H1 (cell line): ENCODE data around the gene MRPL41. TPM values are rescaled to one million over a fixed set of nuclear protein-coding genes. Genes with fewer than 3 reads are reported as not detected.

Experiments
- CTCF ChIA-PET: fragments of 300-600 bp; sonication (Branson Sonifier 250); formaldehyde crosslinking; loops from one replicate; lab custom pipeline; 2021; ENCODE audit not compliant: partially characterized antibody; lab: Charles Lee
- POLR2A ChIA-PET: fragments of 300-600 bp; sonication (Branson Sonifier 250); formaldehyde crosslinking; loops from one replicate; lab custom pipeline; 2021; ENCODE audit warnings: inconsistent platforms; ENCODE audit not compliant: partially characterized antibody; lab: Charles Lee
- DNase-seq, 2 experiments: peaks; one replicate each; pipeline versions ENCODE4 v3.0.0 to v3.0.0-alpha.2; 2010 to 2022; ENCODE audit warnings: low spot score in 2 of 2, low read depth in 1 of 2, mixed read lengths in 1 of 2
- FAIRE-seq: peaks from 2 replicates; lab custom pipeline; 2011; peaks lifted over from hg19 to GRCh38; lab: Jason Lieb, UNC
- H2AFZ ChIP-seq: 2 replicates; pipeline ENCODE4 v1.8.1; 2012; ENCODE audit warnings: low read length, inconsistent platforms
- H2AK5ac ChIP-seq: 2 replicates; pipeline ENCODE4 v1.6.1; 2013; ENCODE audit warnings: low read depth, low read length
- H2BK120ac ChIP-seq: replicated peaks from 2 replicates; pipeline ENCODE3; 2013; ENCODE audit warnings: low read depth, low read length, inconsistent platforms
- H2BK12ac ChIP-seq: 2 replicates; pipeline ENCODE4 v1.6.1; 2013; ENCODE audit warnings: low read depth, low read length
- H2BK15ac ChIP-seq: 2 replicates; pipeline ENCODE4 v1.6.1; 2013; ENCODE audit warnings: low read length
- H2BK20ac ChIP-seq: 2 replicates; pipeline ENCODE4 v1.6.1; 2013; ENCODE audit warnings: low read length
- H2BK5ac ChIP-seq: 2 replicates; pipeline ENCODE4 v1.6.1; 2013; ENCODE audit warnings: low read depth, low read length
- H3K14ac ChIP-seq: 2 replicates; pipeline ENCODE4 v1.6.1; 2013; ENCODE audit warnings: inconsistent platforms; ENCODE audit not compliant: insufficient read length
- H3K18ac ChIP-seq: 2 replicates; pipeline ENCODE4 v1.6.1; 2013; ENCODE audit warnings: low read length; ENCODE audit errors: extremely low read depth
- H3K23ac ChIP-seq: 2 replicates; pipeline ENCODE4 v1.6.1; 2013; ENCODE audit warnings: inconsistent platforms; ENCODE audit not compliant: insufficient read length
- H3K23me2 ChIP-seq: 2 replicates; pipeline ENCODE4 v1.6.1; 2013; ENCODE audit warnings: low read depth, low read length
- H3K27ac ChIP-seq: 2 replicates; pipeline ENCODE4 v1.6.1; 2011; ENCODE audit warnings: low read depth, low read length, inconsistent platforms
- H3K27me3 ChIP-seq, 4 experiments: replicated peaks in 1 of 4; 1 replicate in 1 of 4; 2 replicates in 3 of 4; pipeline versions ENCODE4 v1.6.1 to v1.8.1; 2011 to 2013; ENCODE audit warnings: low read length in 3 of 4, mild to moderate bottlenecking in 3 of 4, inconsistent platforms in 2 of 4, mixed read lengths in 2 of 4, moderate library complexity in 1 of 4; ENCODE audit not compliant: control insufficient read depth in 3 of 4, insufficient read depth in 3 of 4; ENCODE audit errors: extremely low read depth in 1 of 4
- H3K36me3 ChIP-seq, 4 experiments: 2 replicates each; pipeline versions ENCODE4 v1.6.1 to v1.8.1; 2011 to 2013; ENCODE audit warnings: mild to moderate bottlenecking in 4 of 4, low read length in 3 of 4, moderate library complexity in 2 of 4, control low read depth in 1 of 4, inconsistent platforms in 1 of 4; ENCODE audit not compliant: insufficient read depth in 4 of 4, control insufficient read depth in 2 of 4
- H3K4ac ChIP-seq: replicated peaks from 2 replicates; pipeline ENCODE3; 2013; ENCODE audit warnings: low read length, low read depth, mixed read lengths, inconsistent platforms; ENCODE audit not compliant: insufficient read length
- H3K4me1 ChIP-seq, 4 experiments: replicated peaks in 1 of 4; 1 replicate in 1 of 4; 2 replicates in 3 of 4; pipeline versions ENCODE4 v1.6.1 to v1.8.1; 2011 to 2013; ENCODE audit warnings: low read length in 3 of 4, inconsistent platforms in 2 of 4, mixed read lengths in 1 of 4; ENCODE audit not compliant: insufficient read depth in 4 of 4, control insufficient read depth in 3 of 4
- H3K4me2 ChIP-seq, 2 experiments: 2 replicates each; pipeline versions ENCODE4 v1.6.1 to v1.8.1; 2011 to 2013; ENCODE audit warnings: low read depth in 2 of 2, low read length in 2 of 2, control low read depth in 1 of 2, inconsistent platforms in 1 of 2, mild to moderate bottlenecking in 1 of 2; ENCODE audit not compliant: insufficient read depth in 1 of 2
- H3K4me3 ChIP-seq, 4 experiments: fragments of 200-600, 300-600 bp in 1 of 4; sonication (generic), shearing (Covaris generic), sonication (Bioruptor Twin) in 1 of 4; 2 replicates each; pipeline versions ENCODE4 v1.5.1 to v1.8.1; 2011 to 2016; ENCODE audit warnings: low read length in 4 of 4, low read depth in 3 of 4, control low read depth in 2 of 4, inconsistent platforms in 2 of 4, mild to moderate bottlenecking in 2 of 4, mixed read lengths in 1 of 4, moderate library complexity in 1 of 4; ENCODE audit not compliant: insufficient read depth in 2 of 4; ENCODE audit errors: extremely low read depth in 1 of 4
- H3K56ac ChIP-seq: replicated peaks from 2 replicates; pipeline ENCODE3; 2013; ENCODE audit warnings: low read depth, mild to moderate bottlenecking, mixed read lengths, low read length, inconsistent platforms; ENCODE audit not compliant: insufficient read length
- H3K79me1 ChIP-seq: 2 replicates; pipeline ENCODE4 v1.6.1; 2013; ENCODE audit warnings: low read depth, low read length, control low read depth
- H3K79me2 ChIP-seq, 2 experiments: 2 replicates each; pipeline versions ENCODE4 v1.6.1 to v1.8.1; 2012 to 2013; ENCODE audit warnings: low read length in 2 of 2, mild to moderate bottlenecking in 2 of 2, inconsistent platforms in 1 of 2; ENCODE audit not compliant: insufficient read depth in 2 of 2, control insufficient read depth in 1 of 2
- H3K9ac ChIP-seq, 4 experiments: replicated peaks in 1 of 4; 1 replicate in 1 of 4; 2 replicates in 3 of 4; pipeline versions ENCODE4 v1.6.1 to v1.8.1; 2011 to 2013; ENCODE audit warnings: low read depth in 3 of 4, low read length in 3 of 4, control low read depth in 2 of 4, mild to moderate bottlenecking in 2 of 4, moderate library complexity in 2 of 4, inconsistent platforms in 1 of 4; ENCODE audit errors: extremely low read depth in 1 of 4
- H3K9me3 ChIP-seq, 2 experiments: 2 replicates each; pipeline versions ENCODE4 v1.6.1 to v1.8.1; 2012 to 2013; ENCODE audit warnings: mild to moderate bottlenecking in 2 of 2, moderate library complexity in 2 of 2, control low read depth in 1 of 2, inconsistent platforms in 1 of 2, low read depth in 1 of 2, low read length in 1 of 2, mixed read lengths in 1 of 2; ENCODE audit not compliant: insufficient read depth in 2 of 2
- H4K20me1 ChIP-seq, 2 experiments: replicated peaks in 1 of 2; 2 replicates each; pipeline versions ENCODE3 to v1.8.1; 2011 to 2013; ENCODE audit warnings: inconsistent platforms in 2 of 2, low read length in 2 of 2, mild to moderate bottlenecking in 1 of 2; ENCODE audit not compliant: insufficient read depth in 2 of 2, control insufficient read depth in 1 of 2
- H4K5ac ChIP-seq: 2 replicates; pipeline ENCODE4 v1.6.1; 2013; ENCODE audit warnings: low read length, low read depth, mixed read lengths, inconsistent platforms; ENCODE audit not compliant: insufficient read length
- H4K8ac ChIP-seq: 2 replicates; pipeline ENCODE4 v1.8.0; 2013; ENCODE audit warnings: mild to moderate bottlenecking, moderate library complexity, low read length, inconsistent platforms; ENCODE audit not compliant: insufficient read depth; ENCODE audit errors: extremely low read depth
- H4K91ac ChIP-seq: replicated peaks from 2 replicates; pipeline ENCODE3; 2013; ENCODE audit warnings: low read length, mixed read lengths, inconsistent platforms; ENCODE audit not compliant: insufficient read length
- ATF2 ChIP-seq: IDR thresholded peaks from 2 replicates; pipeline ENCODE4 v1.6.1; 2012; ENCODE audit warnings: low read length, inconsistent platforms
- BCL11A ChIP-seq, 2 experiments: IDR thresholded peaks; one replicate each; pipeline ENCODE4 v1.6.1; 2011; ENCODE audit warnings: low read depth in 2 of 2, low read length in 2 of 2, mild to moderate bottlenecking in 2 of 2
- BRCA1 ChIP-seq: IDR thresholded peaks from 2 replicates; pipeline ENCODE4 v1.6.1; 2012; ENCODE audit warnings: low read depth, low read length, improper control_type of control experiment
- EP300 ChIP-seq, 2 experiments: IDR thresholded peaks; 1 replicate in 1 of 2; 2 replicates in 1 of 2; pipeline ENCODE4 v1.6.1; 2011 to 2012; ENCODE audit warnings: low read depth in 2 of 2, low read length in 2 of 2, mild to moderate bottlenecking in 2 of 2, borderline replicate concordance in 1 of 2, inconsistent platforms in 1 of 2, moderate library complexity in 1 of 2
- HDAC2 ChIP-seq, 2 experiments: fragments of 300-600 bp in 1 of 2; sonication (generic) in 1 of 2; IDR thresholded peaks; 2 replicates each; pipeline ENCODE4 v1.6.1; 2011 to 2012; ENCODE audit warnings: low read depth in 2 of 2, low read length in 2 of 2, mild to moderate bottlenecking in 2 of 2, moderate library complexity in 2 of 2, borderline replicate concordance in 1 of 2, inconsistent platforms in 1 of 2
- HDAC6 ChIP-seq: IDR thresholded peaks from one replicate; pipeline ENCODE4 v1.7.1; 2012; ENCODE audit warnings: low read depth, mild to moderate bottlenecking, inconsistent platforms, low read length, moderate library complexity
- KDM4A ChIP-seq: IDR thresholded peaks from one replicate; pipeline ENCODE4 v1.7.1; 2012; ENCODE audit warnings: low read depth, mild to moderate bottlenecking, moderate library complexity, low read length, inconsistent platforms; ENCODE audit not compliant: severe bottlenecking
- POLR2A ChIP-seq, 2 experiments: IDR thresholded peaks; 1 replicate in 1 of 2; 2 replicates in 1 of 2; pipeline ENCODE4 v1.6.1; 2011; ENCODE audit warnings: low read depth in 2 of 2, low read length in 2 of 2, mild to moderate bottlenecking in 2 of 2; ENCODE audit errors: control extremely low read depth in 1 of 2
- POLR2AphosphoS5 ChIP-seq: IDR thresholded peaks from 2 replicates; pipeline ENCODE4 v1.6.1; 2011; ENCODE audit warnings: low read depth, low read length
- SP1 ChIP-seq: IDR thresholded peaks from 2 replicates; pipeline ENCODE4 v1.6.1; 2011; ENCODE audit warnings: low read depth, low read length
- SP4 ChIP-seq: IDR thresholded peaks from 2 replicates; pipeline ENCODE4 v1.6.1; 2012; ENCODE audit warnings: low read length, inconsistent platforms
- WGBS, 2 experiments: shearing (Covaris generic) in 1 of 2; methylation state at CpG; one replicate each; pipeline versions ENCODE4 v1.1.6 to v1.1.7; 2013 to 2015; ENCODE audit warnings: low lambda C conversion rate in 2 of 2, mixed read lengths in 2 of 2, inconsistent platforms in 1 of 2, low coverage in 1 of 2, missing lambda C conversion rate in 1 of 2; ENCODE audit not compliant: insufficient replicate concordance in 2 of 2, insufficient coverage in 1 of 2, insufficient read length in 1 of 2; ENCODE audit errors: extremely low coverage in 1 of 2, missing lambda C conversion rate in 1 of 2; 5-methylcytosine and 5-hydroxymethylcytosine counted together
- polyA plus RNA-seq, 7 experiments: library from polyadenylated mRNA; depleted of rRNA in 3 of 7; stranded (reverse) in 5 of 7; unstranded in 2 of 7; fragments of >200 nt in 5 of 7; fragments of 200-250 nt in 2 of 7; gene quantifications; 1 replicate in 5 of 7; 2 replicates in 1 of 7; 4 replicates in 1 of 7; pipeline versions ENCODE4 v1.2.1 to v1.2.3, GENCODE V29; 2011 to 2013; ENCODE audit warnings: missing spikeins in 2 of 7, mixed read lengths in 2 of 7
- total RNA-seq: library from RNA; stranded (reverse); fragmentation: NEBNext Ultra II Directional; extraction: Animal tissue kit (Norgen Biotek cat#: 25700); gene quantifications from 2 replicates; pipeline ENCODE4 v1.2.1, GENCODE V29; 2021

Gene MRPL41
- total and polyA plus RNA-seq, 2 of the 8 experiments (the other 6 are each of a cell fraction or from before 2014, with no cell fraction given): 47.2 to 58.1 TPM

DNA sequence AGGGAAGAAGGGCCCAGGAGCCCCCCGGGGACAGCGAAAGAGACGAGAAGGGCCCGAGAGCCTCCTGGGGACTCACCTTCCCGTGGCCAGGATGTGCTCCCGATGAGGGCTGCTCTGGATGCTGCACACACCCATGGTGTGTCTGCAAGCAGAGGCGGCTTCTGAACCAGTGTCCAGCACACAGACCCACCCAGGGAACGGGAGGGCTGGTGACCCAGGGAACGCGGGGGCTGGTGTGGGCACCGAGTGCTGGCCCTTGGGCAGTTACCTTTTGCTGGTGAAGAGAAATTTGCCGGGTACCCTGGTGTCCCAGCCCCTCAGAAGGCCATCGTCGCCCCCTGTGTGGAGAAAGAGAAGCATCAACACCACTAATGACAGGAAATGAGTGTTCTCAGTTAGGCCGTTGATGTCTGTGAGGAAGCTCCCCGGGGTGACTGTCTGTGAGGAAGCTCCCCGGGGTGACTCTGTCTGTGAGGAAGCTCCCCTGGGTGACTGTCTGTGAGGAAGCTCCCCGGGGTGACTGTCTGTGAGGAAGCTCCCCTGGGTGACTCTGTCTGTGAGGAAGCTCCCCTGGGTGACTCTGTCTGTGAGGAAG is 13.2 kb downstream of the MRPL41 start:
- H4K5ac ChIP-seq: no peak overlapping the region
- TF ChIP-seq SP4 (no peak), ATF2 (no peak), BRCA1 (no peak), HDAC6 (no peak), KDM4A (no peak), HDAC2 (IDR thresholded peaks at IDR 0.05; ENCODE audit: borderline replicate concordance in 1 of 2, low read depth in 2 of 2, low read length in 2 of 2) (no peak), BCL11A (IDR thresholded peaks at IDR 0.05; ENCODE audit: low read depth in 2 of 2, low read length in 2 of 2) (no peak), SP1 (no peak), EP300 (IDR thresholded peaks at IDR 0.05; ENCODE audit: borderline replicate concordance in 1 of 2, low read depth in 2 of 2, low read length in 2 of 2) (no peak), POLR2AphosphoS5 (no peak), POLR2A (IDR thresholded peaks at IDR 0.05; ENCODE audit: control extremely low read depth in 1 of 2, low read depth in 2 of 2, low read length in 2 of 2) (no peak)

More for the DNA sequence above, 13.2 kb downstream of the MRPL41 start:
- H3K79me1 ChIP-seq: no peaks in the 10 kb centered on the region; the same call in 1 of the 2 replicates
- no peaks in the 10 kb centered on the region for H3K9me3 ChIP-seq
- ChIA-PET CTCF (interaction anchor here (0.7 kb wide), 1 partner anchor 27 kb away, joined by 3 read pairs; no protein-coding TSS in a partner anchor), POLR2A (no interaction called here)
- H3K18ac ChIP-seq: no peak overlapping the region
- H4K91ac ChIP-seq: no peak overlapping the region
- no peak for DNase-seq
- H2AFZ ChIP-seq: no peak overlapping the region
- peaks cover 0 to 7% of the 10 kb centered on the region in 2 experiments for H4K20me1 ChIP-seq
- H3K4me3 ChIP-seq: no peak overlapping the region
- no peak overlapping the region for H3K56ac ChIP-seq
- H4K8ac ChIP-seq: no peak overlapping the region
- H3K4ac ChIP-seq: no peak overlapping the region
- no peak overlapping the region for H3K27ac ChIP-seq
- no peak overlapping the region for H2BK5ac ChIP-seq
- H2BK15ac ChIP-seq: no peak overlapping the region
- H2BK20ac ChIP-seq: no peak overlapping the region
- H3K9ac ChIP-seq: no peak overlapping the region
- peaks cover 4 to 26% (median 15%) of the 10 kb centered on the region in 4 experiments; a peak in 6 of 8 replicates for H3K36me3 ChIP-seq
- no peak for FAIRE-seq
- H3K4me1 ChIP-seq: no peaks in the 10 kb centered on the region
- 95% methylated on average over 12 of the region's 18 CpGs; no CpG with 5 or more reads in 1 of the 2 experiments for WGBS, 2 experiments
- H3K27me3 ChIP-seq: no peaks in the 10 kb centered on the region
- H2AK5ac ChIP-seq: no peak overlapping the region
- peaks cover 0 to 2% of the 10 kb centered on the region in 2 experiments; a peak in 1 of 4 replicates for H3K79me2 ChIP-seq
- H2BK120ac ChIP-seq: no peak overlapping the region
- no peak overlapping the region for H3K23ac ChIP-seq
- no peak overlapping the region for H3K4me2 ChIP-seq
- no peak overlapping the region for H3K14ac ChIP-seq
- peaks cover 10% of the 10 kb centered on the region; the same call in 1 of the 2 replicates for H3K23me2 ChIP-seq
- no peak overlapping the region for H2BK12ac ChIP-seq
